Activated naive CD4-positive, alpha-beta T cell treated with Interleukin-2 at 50 U/mL for 16 hours (primary cell): ENCODE measurements around the gene PEX10.
"Not testable (repeated sequence)": the region's sequence is repeated elsewhere in the genome, so short reads cannot be mapped to it uniquely, and the experiment has no call there.

Experiments
- DNase-seq: peaks from one replicate; pipeline ENCODE4 v3.0.0-alpha.2; 2020

Gene PEX10

GRCh38 chr1:2412395-2412772, at the start of gene PEX10:
Gene PEX10 (minus strand): TSS chr1:2412564. CDS start chr1:2412502, 62 bp downstream.
- peak; percentile 100 for DNase-seq

- DNase-seq, result no peak
Observed at GRCh38 chr1:2460996-2461751, 48.8 kb upstream of the PEX10 start.

- no peak for DNase-seq
Observed at GRCh38 chr1:2460203-2460602, 47.8 kb upstream of the PEX10 start.

- no peak for DNase-seq
Observed at GRCh38 chr1:2459757-2460156, 47.4 kb upstream of the PEX10 start.

GRCh38 chr1:2459102-2459753, 46.9 kb upstream of the PEX10 start:
- not testable (repeated sequence) for DNase-seq

- no peak for DNase-seq
Observed at GRCh38 chr1:2458687-2459086, 46.3 kb upstream of the PEX10 start.

GRCh38 chr1:2457444-2457843, 45.1 kb upstream of the PEX10 start:
- DNase-seq, result no peak

GRCh38 chr1:2455757-2456156, 43.4 kb upstream of the PEX10 start:
- no peak for DNase-seq

GRCh38 chr1:2454227-2454626, 41.9 kb upstream of the PEX10 start:
- no peak for DNase-seq

GRCh38 chr1:2452932-2453315, 40.6 kb upstream of the PEX10 start:
- DNase-seq, result no peak

- DNase-seq, result no peak
Observed at GRCh38 chr1:2452201-2452931, 40.0 kb upstream of the PEX10 start.

GRCh38 chr1:2451741-2452140, 39.4 kb upstream of the PEX10 start:
- DNase-seq, result no peak

GRCh38 chr1:2449636-2450454, 37.5 kb upstream of the PEX10 start:
- no peak for DNase-seq

- no peak for DNase-seq
Observed at GRCh38 chr1:2448098-2448445, 35.7 kb upstream of the PEX10 start.

GRCh38 chr1:2447276-2448097, 35.1 kb upstream of the PEX10 start:
- DNase-seq, result no peak

- no peak for DNase-seq
Observed at GRCh38 chr1:2446861-2447260, 34.5 kb upstream of the PEX10 start.

GRCh38 chr1:2446394-2446793, 34.0 kb upstream of the PEX10 start:
- DNase-seq, result no peak

GRCh38 chr1:2445823-2446215, 33.5 kb upstream of the PEX10 start:
- no peak for DNase-seq

- DNase-seq, result no peak
Observed at GRCh38 chr1:2445162-2445822, 32.9 kb upstream of the PEX10 start.

- DNase-seq, result no peak
Observed at GRCh38 chr1:2444138-2444591, 31.8 kb upstream of the PEX10 start.

GRCh38 chr1:2443277-2444137, 31.1 kb upstream of the PEX10 start:
- DNase-seq, result peak; percentile 16
